Measurements from ENCODE around the gene ZDHHC12. TPM values are rescaled to one million over a fixed set of nuclear protein-coding genes. Genes with fewer than 3 reads are reported as not detected.

The ZDHHC12 gene
- total and polyA plus RNA-seq, 10 of the 15 experiments (the other 5 are each of a cell fraction or from before 2014, with no cell fraction given), result 0.95 to 146 (median 49.9) TPM

- no peaks in the 10 kb centered on the region for H3K9me3 ChIP-seq (replicated peaks; ENCODE audit: control insufficient read depth, insufficient read depth, low read length)
- DNase-seq (ENCODE audit: low read depth, low spot score), result no peak
- POLR2A ChIA-PET, result no interaction called here
- H2AFZ ChIP-seq (ENCODE audit: control insufficient read depth, low read depth, low read length), result no peak overlapping the region
- no TSS peak for BruUV-seq (replicated peaks)
- H3K27ac ChIP-seq (ENCODE audit: control insufficient read depth, insufficient read depth), result no peak overlapping the region
- H4K20me1 ChIP-seq (ENCODE audit: control insufficient read depth, insufficient read depth), result no peaks in the 10 kb centered on the region
- H3K36me3 ChIP-seq (ENCODE audit: control insufficient read depth in 2 of 2, insufficient read depth in 2 of 2, low read length in 1 of 2), result peaks cover 0 to 1% of the 10 kb centered on the region in 2 experiments; a peak in 1 of 4 replicates
- intact Hi-C loops (cut with micrococcal nuclease; ENCODE audit: unreplicated experiment) (no loop called here), in situ Hi-C loops (cut with MboI) (no loop called here)
- no peak overlapping the region for H3K4me3 ChIP-seq
- H3K79me2 ChIP-seq (ENCODE audit: control insufficient read depth, insufficient read depth, low read length), result no peaks in the 10 kb centered on the region
- no peak overlapping the region for H3K9ac ChIP-seq (ENCODE audit: control insufficient read depth, insufficient read depth, low read length)
- no peak for FAIRE-seq
- no peaks in the 10 kb centered on the region for H3K27me3 ChIP-seq (replicated peaks in 1 of 2; ENCODE audit: control insufficient read depth in 2 of 2, insufficient read depth in 2 of 2, low read length in 1 of 2)
- H3K4me1 ChIP-seq (ENCODE audit: control insufficient read depth, insufficient read depth, low read length), result no peaks in the 10 kb centered on the region
- RAD21 ChIA-PET (ENCODE audit: unreplicated experiment), result no interaction called here
- H3K4me2 ChIP-seq (ENCODE audit: control insufficient read depth, insufficient read depth), result no peak overlapping the region
- WGBS (ENCODE audit: insufficient coverage, insufficient replicate concordance, low lambda C conversion rate, missing lambda C conversion rate), result 50% methylated on average over 6 of the region's 6 CpGs
- no peak for ATAC-seq
- CTCF ChIA-PET, result interaction anchor here (1.0 kb wide), 1 partner anchor 13 kb away, joined by 3 read pairs; the partner anchor contains the start of gene PKN3
- SMC1A ChIA-PET (ENCODE audit: uncharacterized antibody, unreplicated experiment), result no interaction called here
- TF ChIP-seq MEF2A (IDR thresholded peaks at IDR 0.05; ENCODE audit: insufficient read depth, low read depth, low read length) (no peak), IRF4 (IDR thresholded peaks at IDR 0.05; ENCODE audit: low read depth, low read length) (no peak), RB1 (IDR thresholded peaks at IDR 0.05; ENCODE audit: borderline replicate concordance) (no peak), ZSCAN29 (IDR thresholded peaks at IDR 0.05) (no peak), CHD4 (IDR thresholded peaks at IDR 0.05) (no peak), E2F4 (IDR thresholded peaks at IDR 0.05; ENCODE audit: low read depth, low read length) (no peak), ZBTB33 (IDR thresholded peaks at IDR 0.05) (no peak), SREBF1 (IDR thresholded peaks at IDR 0.05; ENCODE audit: low read length) (no peak), KAT2A (conservative IDR thresholded peaks at IDR 0.05; ENCODE audit: control insufficient read depth, low read depth, low read length) (no peak), RELB (IDR thresholded peaks at IDR 0.05; ENCODE audit: low read depth) (no peak), MYB (IDR thresholded peaks at IDR 0.05; ENCODE audit: borderline replicate concordance, low read depth, low read length) (no peak), MEF2B (IDR thresholded peaks at IDR 0.05; ENCODE audit: partially characterized antibody, poor library complexity, severe bottlenecking) (no peak), SRF (IDR thresholded peaks at IDR 0.05; ENCODE audit: low read depth in 2 of 2, low read length in 2 of 2) (no peak), REST (IDR thresholded peaks at IDR 0.05; ENCODE audit: low read depth, low read length) (no peak)
These were observed 8.5 kb downstream of the ZDHHC12 start for GRCh38 chr9:128715436-128715750.
